ENCODE data around the gene SCN4B.
"Not testable (repeated sequence)": the region's sequence is repeated elsewhere in the genome, so short reads cannot be mapped to it uniquely, and the experiment has no call there.

The SCN4B gene, protein sequence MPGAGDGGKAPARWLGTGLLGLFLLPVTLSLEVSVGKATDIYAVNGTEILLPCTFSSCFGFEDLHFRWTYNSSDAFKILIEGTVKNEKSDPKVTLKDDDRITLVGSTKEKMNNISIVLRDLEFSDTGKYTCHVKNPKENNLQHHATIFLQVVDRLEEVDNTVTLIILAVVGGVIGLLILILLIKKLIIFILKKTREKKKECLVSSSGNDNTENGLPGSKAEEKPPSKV

DNA sequence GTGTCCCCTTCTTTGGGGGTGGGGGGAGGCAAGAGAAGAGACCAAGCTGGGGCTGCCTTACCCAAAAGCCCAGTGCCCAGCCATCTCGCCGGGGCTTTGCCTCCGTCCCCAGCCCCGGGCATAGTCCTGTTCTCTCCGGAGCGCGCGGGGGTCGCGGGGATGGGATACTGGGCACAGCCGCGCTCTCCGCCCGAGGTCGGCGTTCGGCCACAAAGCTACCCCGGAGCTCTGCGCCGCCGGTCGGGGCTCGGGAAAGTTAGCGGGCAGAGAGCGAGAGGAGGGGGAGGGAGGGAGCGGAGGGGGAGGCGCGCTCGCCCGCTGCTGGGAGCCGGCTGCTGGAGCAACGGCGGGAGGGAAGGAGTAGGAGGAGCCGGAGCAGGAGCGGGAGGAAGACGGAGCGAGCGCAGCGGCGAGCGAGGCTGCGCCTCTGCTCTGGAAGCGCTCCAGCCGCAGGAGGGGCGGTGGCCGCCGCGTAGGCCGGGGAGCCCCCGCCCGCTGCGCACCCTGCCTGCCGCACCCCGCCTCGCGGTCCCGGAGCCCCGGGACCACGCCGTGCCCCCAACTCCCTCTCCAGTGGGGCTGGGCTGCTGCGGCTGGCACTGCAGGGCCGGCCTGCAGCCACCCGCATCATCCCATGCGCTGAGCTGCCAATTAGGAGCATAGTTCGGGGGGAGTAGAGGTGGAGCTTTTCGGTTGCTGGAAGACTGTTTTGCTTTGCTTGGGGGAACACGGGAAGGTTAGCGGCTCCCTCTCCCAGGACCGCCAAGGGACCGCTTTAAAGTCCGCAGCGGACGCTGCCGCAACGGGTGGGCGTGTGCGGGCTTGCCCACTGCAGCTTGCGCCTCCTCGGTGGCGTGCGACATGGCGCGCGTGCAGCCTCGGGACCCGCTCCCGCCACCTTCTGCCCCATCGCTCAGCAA, at the start of gene SCN4B:
TSS of gene SCN4B (minus strand) at position 272 of the 920 bp plus-strand sequence. CDS start at position 122, 150 bp downstream.
- DNase-seq (ENCODE audit: low read depth) = no peak

DNA sequence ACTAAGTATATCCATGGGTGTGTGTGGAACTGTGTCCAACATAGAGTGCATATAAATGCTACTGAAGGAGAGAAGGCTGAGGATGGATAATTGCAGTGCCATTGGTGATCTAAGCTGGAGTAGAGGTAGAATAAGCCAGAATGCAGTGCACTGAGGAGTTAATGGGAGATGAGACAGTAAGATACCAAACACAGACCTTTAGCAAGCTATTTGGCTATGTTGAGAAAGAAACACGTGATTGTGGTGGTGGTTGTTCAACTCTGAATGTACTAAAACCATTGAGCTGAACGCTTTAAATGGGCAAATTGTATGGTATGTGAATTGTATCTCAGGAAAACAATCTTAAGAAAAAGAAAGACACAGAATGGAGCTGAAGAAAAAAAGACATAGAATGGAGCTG, 49.3 kb upstream of the SCN4B start:
- DNase-seq (ENCODE audit: low read depth) = no peak

DNA sequence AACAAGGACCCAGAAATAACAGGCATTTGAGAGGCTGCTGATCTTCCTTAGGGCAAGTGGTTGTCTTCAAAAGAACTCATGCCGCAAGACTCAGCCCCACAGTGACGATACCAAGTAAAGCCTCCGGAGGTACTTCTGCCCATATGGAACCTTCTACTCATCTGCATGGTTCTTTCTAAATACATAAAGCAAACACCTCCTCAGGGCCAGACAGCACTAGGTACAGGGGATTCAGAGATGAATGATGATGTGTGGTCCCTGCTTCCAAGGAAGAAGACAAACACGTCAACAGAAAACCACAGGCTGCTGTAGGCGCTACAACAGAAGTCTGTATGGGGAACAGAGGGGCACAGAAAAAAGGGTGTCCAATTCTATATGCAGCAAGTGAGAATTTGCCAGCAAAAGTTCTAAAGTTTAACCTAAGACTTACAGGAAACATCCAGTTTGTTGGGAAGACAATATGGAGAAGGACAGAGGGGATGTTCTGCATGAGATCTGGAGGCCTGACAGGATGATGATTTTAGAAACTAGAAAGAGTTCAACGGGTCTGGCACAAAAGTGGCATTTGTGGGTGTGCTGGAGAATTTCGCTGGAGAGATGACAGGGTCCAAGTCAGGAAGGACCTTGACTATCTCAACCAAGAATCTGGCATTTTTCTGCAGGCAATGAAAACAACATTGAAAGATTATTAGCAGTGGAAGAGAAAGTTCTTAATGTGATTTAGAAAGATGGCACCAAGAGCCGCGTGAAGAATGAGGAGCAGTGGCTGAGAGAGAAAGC, 48.5 kb upstream of the SCN4B start:
- DNase-seq (ENCODE audit: low read depth) = no peak

DNA sequence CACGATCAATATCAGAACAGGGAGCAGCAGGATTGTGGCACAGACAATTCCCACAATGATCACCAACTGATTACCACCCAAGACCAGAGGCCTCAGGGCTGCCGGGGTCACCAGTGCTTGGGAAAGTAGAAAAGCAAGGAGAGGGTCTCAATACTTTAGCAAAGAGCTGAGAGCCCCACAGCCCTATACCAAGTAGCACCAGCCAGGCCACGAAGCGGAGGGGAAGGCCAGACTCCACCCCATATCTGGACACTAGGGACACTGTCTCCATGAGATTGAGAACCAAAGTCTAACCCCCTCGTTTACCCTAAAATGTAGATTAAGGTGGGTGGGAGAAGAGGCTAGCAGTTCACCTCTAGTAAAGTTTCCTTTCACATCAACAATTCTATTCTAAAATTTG, 47.9 kb upstream of the SCN4B start:
- DNase-seq (ENCODE audit: low read depth) = no peak

DNA sequence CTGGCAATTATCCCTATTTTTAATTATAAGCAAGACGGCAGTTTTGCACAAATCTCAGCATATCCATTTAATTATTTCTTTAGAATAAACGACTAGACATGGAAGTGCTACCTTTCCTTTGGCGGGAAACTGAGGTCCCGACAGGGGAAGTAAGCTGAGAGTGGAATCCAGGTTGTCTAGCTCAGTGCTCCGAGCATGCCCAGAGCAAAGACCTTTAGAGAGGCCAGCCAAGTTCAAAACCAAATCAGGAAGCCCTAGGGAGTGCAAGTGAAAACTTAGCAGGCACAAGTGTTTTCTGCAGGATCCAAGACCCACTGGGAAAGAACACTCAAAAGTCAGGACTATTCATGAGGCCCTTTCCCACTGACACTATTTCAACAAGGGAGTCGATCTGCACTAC, 46.5 kb upstream of the SCN4B start:
- DNase-seq (ENCODE audit: low read depth) = no peak

DNA sequence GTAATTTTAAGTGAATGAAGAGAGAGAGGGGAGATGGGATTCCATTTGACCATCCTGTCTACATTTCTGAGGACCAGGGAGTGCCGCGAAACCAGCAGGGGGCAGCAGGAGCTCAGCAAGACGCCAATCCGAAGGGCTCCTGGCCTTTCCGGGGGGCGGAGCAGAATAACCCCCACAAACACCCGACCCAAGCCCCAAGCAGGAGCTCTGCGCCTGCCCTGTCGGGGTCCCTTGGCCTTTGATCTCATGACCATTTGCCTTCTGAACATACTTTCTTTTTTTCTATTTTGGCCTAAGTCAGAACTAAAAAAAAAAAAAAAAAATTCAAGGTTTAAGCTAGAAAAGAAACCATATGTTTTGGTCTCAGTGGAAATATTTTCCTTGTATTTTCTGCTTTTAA, 45.7 kb upstream of the SCN4B start:
- DNase-seq (ENCODE audit: low read depth) = peak; percentile 67

DNA sequence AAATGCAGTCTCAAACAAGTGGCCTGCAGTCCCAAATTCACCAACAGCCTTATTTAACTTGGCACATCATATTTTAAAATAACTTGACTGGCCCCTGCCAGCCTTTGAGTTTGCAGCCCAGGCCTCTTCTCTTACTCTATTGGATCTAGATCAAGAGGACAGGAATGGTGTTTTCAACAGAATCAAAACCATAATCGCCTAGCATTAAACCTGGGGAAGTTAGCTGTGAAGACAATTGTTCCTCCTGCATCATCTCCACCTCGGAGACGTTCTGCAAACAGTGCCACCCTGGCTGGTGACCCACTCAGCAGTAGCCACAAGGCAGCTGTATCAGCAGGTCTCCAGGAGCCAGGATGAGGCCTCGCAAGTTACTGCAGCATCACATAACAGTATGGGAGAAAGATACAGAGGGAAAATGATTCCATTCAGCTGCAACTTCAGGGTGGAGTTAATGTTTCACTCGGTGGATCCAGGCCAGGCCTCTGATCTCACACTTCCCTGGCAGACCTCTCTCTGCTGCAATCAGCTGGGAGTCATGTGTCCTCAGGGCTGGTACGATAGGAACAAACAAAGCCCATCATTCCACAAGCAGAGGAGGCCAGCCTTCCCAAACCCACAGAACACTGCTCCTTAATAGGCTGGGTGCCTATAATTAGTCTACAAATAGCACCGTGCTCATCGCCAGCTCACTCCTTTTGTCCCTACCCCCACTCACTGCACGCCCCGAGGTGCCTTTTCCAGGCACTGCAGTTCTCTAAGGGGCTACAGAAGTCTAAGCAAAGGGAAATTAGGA, 42.4 kb upstream of the SCN4B start:
- no peak for DNase-seq (ENCODE audit: low read depth)

DNA sequence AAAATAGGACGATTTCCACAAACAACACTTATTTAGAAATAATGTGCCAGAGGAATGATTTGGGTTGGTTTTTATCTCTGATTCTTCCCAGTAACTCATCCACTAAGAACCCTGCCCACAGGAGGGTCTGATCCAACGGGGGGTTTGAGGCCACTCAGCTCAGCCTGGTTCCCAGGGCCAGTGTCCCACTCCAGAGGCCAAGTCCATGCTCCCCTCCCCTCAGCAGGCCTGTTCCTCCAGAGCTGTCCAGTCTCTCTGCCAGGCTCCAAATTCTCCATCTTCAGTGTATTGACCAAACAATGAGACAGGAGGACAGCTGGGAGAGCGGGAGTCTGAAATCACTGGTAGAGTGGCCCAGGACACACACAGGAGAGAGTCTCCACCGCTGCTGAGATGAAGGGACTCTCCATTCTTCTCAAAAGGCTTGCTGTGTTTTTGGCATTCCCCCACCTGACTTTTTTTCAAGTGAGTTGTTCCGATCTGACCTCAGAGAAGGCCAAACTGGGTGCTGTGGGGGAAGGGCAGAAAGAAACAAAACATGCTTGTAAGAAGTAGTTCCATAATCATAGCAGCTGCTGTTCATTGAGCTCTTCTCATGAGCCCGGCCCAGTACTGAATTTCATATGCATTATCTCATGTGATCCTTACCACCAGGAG, 41.4 kb upstream of the SCN4B start:
- no peak for DNase-seq (ENCODE audit: low read depth)

DNA sequence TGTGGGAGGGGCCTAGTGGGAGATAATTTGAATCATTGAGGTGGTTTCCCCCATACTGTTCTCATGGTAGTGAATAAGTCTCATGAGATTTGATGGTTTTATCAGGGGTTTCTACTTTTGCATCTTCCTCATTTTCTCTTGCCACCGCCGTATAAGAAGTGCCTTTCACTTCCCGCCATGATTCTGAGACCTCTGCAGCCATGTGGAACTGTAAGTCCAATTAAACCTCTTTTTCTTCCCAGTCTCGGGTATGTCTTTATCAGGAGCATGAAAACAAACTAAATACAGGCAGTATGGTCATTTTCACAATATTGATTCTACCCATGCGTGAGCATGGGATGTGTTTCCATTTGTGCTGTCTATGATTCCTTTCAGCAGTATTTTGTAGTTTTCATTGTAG, 40.2 kb upstream of the SCN4B start:
- not testable (repeated sequence) for DNase-seq (ENCODE audit: low read depth)

DNA sequence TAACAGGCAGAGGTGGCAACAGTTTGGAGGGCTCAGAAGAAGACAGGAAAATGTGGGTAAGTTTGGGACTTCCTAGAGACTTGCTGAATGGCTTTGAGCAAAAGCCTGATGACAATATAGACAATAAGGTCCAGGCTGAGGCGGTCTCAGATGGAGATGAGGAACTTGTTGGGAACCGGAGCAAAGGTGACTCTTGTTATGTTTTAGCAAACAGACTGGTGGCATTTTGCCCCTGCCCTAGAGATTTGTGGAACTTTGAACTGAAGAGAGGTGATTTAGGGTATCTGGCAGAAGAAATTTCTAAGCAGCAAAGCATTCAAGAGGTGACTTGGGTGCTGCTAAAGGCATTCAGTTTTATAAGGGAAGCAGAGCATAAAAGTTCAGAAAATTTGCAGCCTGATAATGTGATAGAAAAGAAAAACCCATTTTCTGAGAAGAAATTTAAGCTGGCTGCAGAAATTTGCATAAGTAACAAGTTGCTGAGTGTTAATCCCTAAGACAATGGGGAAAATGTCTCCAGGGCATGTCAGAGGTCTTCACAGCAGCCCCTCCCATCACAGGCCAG, 38.4 kb upstream of the SCN4B start:
- DNase-seq (ENCODE audit: low read depth) = not testable (repeated sequence)

DNA sequence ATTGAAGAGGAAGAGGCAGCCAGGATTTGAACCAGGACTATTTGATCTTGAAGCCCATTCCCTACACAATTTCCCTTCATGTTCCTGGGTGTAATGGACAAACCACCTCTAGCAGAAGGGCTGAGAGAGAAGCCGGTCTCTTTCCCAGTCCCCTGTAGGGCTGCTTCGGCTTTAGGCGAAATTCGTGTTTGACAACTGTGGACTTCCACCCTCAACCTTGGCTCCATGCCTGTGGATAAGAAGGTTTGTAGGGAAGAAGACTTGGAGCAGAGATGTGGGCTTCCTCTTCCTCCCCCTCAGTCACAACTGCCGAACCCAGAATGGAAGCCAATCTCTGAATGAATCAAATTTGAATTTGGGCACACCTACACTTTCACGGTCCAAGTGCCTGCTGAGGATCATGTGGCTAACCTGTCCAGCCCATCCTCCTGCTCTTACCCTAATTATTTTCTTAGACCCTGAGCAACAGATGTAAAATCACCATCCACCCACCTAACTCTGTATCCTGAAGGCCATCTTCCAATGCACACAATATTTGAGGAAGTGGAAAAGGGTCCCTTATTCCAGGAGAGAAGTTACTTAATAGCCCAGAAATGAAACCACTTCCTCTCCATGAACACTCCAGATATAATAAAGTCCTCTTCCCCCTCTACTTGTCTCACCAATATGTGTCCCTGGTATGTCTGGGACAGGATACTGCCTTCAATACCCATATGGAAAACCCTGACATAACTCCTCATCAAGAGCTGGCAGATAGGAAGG, 33.9 kb upstream of the SCN4B start:
- DNase-seq (ENCODE audit: low read depth) = no peak

DNA sequence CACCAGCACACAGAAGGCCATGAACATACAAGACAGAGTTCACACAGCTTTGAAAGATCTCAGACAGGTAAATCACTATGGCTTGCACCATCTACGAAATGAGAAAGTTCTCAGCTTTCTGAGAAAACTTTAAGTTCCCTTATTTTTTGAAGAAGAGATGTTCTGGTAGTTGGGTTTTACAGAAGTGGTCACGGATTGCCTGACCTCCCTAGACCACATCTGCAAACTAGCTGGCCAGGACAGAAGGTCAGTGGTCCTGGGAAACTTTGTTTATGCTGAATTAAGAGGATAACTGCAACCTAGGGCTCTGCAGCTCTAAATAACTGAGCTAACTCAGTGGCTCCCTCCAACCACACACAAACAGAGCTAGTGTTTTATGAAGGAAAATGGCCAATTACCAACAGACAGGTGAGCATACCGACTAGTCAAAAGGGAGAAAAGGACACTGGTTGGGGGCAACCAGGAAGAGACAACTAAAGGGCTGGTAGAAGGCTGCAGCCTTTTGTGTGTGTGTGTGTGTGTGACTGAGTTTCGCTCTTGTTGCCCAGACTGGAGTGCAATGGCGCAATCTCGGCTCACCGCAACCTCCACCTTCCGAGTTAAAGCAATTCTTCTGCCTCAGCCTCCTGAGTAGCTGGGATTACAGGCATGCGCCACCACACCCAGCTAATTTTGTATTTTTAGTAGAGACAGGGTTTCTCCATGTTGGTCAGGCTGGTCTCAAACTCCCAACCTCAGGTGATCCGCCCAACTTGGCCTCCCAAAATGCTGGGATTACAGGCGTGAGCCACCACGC, 32.4 kb upstream of the SCN4B start:
- DNase-seq (ENCODE audit: low read depth) = no peak

DNA sequence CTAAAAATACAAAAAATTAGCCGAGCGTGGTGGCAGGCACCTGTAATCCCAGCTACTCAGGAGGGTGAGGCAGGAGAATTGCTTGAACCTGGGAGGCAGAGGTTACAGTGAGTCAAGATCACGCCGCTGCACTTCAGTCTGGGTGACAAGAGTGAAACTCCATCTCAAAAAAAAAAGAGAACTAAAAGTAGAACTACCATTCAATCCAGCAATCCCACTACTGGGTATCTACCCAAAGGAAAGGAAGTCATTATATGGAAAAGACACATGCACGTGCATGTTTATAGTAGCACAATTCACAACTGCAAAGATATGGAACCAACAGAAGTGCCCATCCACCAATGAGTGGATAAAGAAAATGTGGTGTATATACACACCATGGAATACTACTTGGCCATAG, 31.1 kb upstream of the SCN4B start:
- not testable (repeated sequence) for DNase-seq (ENCODE audit: low read depth)

DNA sequence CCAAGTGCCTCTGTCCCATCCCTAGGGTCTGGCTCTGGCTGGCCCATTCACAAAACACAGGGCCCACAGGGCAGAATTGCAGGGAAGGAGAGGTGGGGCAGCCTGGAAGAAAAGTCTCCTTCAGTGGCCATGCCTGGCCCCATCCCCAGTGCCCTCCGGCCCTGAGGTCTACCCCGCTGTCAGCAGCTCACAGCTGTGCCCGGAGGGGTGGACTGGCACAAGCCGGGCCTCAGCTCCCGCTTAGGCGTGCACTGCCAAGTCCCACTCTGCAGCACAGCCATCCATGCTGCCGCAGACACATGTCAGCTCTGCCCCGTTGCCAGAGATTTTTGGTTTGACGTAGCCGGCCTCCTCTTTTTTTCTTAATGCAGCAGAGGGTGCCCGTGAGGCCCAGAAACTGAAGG, 27.7 kb upstream of the SCN4B start:
- DNase-seq (ENCODE audit: low read depth) = no peak

DNA sequence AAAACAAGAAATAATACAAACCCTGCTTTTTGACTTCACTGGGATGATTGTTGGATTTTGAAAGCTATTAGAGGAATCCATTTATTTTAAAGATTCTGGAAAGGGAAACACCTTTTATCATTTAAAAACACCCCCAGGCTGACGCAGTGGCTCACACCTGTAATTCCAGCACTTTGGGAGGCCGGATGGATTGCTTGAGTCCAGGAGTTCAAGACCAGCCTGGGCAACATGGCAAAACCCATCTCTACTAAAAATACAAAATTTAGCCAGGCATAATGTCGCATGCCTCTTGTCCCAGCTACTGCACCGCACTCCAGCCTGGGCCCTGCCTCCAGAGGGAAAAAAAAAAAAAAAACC, 24.1 kb upstream of the SCN4B start:
- no peak for DNase-seq (ENCODE audit: low read depth)

DNA sequence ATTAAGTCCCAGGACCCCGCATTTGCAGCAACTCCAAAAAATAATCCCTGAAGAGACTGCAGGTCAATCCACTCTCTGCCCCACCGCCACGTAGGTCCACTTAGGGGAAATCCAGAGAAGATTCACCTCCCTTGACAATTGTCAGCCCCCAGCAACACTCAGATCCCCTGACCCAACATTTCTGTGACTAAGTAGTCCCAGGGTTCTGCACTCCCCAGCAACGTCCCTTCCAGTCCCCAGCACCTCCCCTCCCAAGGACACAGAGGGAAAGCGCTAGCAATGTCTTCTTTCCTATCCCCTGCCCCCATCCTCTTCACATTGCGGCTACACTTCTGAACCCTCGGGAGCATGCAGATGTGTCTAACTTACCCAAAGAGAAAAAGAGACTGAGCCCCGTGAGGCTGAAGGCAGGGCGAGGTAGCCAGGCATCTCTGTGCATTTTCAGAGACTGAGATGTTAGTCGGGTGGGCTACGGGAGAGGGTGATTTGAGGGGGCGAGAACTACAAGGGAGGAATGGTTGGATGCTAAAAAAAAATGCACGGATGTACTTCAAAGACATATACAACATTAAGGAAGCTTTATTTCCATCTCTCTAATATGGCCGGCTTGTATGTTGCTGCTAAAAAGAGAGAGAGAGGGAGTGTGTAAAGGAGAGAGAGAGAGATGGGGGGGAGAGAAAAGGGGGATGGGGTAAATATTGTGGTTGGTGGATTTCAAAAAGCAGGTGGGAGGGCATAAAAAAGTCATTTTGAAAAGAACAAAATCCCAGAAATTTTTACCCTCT, 23.6 kb upstream of the SCN4B start, which contains the start of gene SCN2B:
TSS of gene SCN2B (minus strand) at position 647 of the 785 bp plus-strand sequence. CDS start at position 439, 208 bp downstream.
- no peak for DNase-seq (ENCODE audit: low read depth)

DNA sequence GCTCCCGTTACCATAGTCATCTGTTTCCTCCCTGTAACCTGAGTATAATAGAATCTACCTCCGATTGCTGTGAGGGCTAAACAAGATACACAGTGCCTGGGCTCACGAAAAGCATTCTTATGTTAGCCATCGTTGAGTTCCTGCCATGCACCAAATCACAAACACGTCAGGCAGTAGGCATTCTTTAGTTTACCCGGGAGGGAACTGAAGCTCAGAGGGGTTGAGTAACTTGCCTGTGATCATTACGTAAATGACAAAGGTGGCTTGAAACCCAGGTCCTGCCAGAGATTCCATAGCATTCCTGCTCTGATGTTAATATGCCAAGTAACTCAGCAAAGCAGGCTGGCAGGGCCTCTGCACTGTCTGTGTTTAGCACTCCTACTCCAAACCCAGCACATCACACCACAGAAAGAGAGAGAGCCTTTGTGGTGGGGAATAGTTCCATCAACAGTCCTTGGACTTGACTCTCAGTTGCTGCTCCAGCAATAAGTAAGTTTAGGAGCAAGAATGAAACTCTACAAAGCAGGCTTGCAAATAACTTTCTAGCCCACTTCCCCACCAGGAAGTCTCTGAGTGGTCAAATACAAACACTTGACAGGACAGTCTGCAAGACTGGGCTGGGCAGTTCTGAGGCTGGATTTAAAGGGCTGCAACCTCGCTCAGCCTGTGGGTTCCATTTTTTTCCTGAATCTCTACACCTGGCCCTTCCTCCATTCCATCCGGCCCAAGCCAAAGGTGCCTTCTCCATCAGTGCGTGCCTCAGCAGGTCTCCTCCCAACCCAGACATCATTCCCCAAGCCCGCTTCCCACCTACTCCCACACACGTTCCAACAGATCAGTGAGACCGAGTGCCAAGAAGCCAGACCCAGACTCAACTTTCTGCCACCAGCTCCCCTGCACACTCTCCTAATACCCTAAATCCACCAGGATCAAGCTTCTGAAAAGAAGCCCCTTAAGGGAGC, 22.7 kb upstream of the SCN4B start:
- no peak for DNase-seq (ENCODE audit: low read depth)

Measured in CMK (cell line).